ENCODE measurements around the gene CD99. TPM values are rescaled to one million over a fixed set of nuclear protein-coding genes. Genes with fewer than 3 reads are reported as not detected.

CD99 gene
- polyA plus RNA-seq, 1 of the 3 experiments (the other 2 are of a cell fraction), result 346 TPM

DNA sequence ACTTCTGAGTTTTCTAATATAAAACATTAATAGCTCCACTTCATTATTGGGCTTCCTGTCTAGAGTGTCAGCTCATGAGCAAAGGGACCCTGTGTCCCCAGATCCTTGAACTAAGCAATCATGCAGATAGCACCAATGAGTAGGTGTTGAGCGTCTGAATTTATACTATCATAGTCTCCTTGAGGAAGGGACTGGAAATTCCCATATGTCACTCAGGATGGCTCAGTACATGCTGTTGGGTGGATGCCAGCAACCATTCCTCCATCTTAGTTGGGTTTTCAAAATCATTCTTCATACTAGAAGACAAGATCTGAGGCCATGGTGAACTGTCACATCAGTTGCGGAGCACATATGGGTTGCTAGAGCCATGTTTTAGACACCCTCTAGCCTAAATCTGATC is 27.7 kb downstream of the CD99 start:
- POLR2A ChIA-PET, result no interaction called here
- no peaks in the 10 kb centered on the region for H3F3A ChIP-seq (replicated peaks; ENCODE audit: insufficient read depth)
- TF ChIP-seq SMC3 (IDR thresholded peaks at IDR 0.05; ENCODE audit: low read depth, low read length), result no peak
- no peak for TF ChIP-seq GATA2 (CRISPR knock-in tag; IDR thresholded peaks at IDR 0.05)
- TF ChIP-seq SIN3A (IDR thresholded peaks at IDR 0.05; ENCODE audit: borderline replicate concordance, low read depth, low read length), result no peak
- TF ChIP-seq, protein P1, sequence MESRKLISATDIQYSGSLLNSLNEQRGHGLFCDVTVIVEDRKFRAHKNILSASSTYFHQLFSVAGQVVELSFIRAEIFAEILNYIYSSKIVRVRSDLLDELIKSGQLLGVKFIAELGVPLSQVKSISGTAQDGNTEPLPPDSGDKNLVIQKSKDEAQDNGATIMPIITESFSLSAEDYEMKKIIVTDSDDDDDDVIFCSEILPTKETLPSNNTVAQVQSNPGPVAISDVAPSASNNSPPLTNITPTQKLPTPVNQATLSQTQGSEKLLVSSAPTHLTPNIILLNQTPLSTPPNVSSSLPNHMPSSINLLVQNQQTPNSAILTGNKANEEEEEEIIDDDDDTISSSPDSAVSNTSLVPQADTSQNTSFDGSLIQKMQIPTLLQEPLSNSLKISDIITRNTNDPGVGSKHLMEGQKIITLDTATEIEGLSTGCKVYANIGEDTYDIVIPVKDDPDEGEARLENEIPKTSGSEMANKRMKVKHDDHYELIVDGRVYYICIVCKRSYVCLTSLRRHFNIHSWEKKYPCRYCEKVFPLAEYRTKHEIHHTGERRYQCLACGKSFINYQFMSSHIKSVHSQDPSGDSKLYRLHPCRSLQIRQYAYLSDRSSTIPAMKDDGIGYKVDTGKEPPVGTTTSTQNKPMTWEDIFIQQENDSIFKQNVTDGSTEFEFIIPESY (IDR thresholded peaks at IDR 0.05; ENCODE audit: borderline replicate concordance, low read depth), result no peak
- TF ChIP-seq, protein P2, sequence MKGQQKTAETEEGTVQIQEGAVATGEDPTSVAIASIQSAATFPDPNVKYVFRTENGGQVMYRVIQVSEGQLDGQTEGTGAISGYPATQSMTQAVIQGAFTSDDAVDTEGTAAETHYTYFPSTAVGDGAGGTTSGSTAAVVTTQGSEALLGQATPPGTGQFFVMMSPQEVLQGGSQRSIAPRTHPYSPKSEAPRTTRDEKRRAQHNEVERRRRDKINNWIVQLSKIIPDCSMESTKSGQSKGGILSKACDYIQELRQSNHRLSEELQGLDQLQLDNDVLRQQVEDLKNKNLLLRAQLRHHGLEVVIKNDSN (IDR thresholded peaks at IDR 0.05; ENCODE audit: borderline replicate concordance, low read depth), result no peak
- no peak for TF ChIP-seq GABPA (IDR thresholded peaks at IDR 0.05; ENCODE audit: low read depth)
- TF ChIP-seq ELF1 (IDR thresholded peaks at IDR 0.05), result no peak
- TF ChIP-seq, protein P3, sequence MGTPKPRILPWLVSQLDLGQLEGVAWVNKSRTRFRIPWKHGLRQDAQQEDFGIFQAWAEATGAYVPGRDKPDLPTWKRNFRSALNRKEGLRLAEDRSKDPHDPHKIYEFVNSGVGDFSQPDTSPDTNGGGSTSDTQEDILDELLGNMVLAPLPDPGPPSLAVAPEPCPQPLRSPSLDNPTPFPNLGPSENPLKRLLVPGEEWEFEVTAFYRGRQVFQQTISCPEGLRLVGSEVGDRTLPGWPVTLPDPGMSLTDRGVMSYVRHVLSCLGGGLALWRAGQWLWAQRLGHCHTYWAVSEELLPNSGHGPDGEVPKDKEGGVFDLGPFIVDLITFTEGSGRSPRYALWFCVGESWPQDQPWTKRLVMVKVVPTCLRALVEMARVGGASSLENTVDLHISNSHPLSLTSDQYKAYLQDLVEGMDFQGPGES (IDR thresholded peaks at IDR 0.05; ENCODE audit: low read depth, low read length), result no peak
- no peak for TF ChIP-seq CHD2 (IDR thresholded peaks at IDR 0.05; ENCODE audit: low read length, partially characterized antibody)
- TF ChIP-seq, protein P4, sequence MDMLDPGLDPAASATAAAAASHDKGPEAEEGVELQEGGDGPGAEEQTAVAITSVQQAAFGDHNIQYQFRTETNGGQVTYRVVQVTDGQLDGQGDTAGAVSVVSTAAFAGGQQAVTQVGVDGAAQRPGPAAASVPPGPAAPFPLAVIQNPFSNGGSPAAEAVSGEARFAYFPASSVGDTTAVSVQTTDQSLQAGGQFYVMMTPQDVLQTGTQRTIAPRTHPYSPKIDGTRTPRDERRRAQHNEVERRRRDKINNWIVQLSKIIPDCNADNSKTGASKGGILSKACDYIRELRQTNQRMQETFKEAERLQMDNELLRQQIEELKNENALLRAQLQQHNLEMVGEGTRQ (IDR thresholded peaks at IDR 0.05; ENCODE audit: borderline replicate concordance, low read depth, low read length), result no peak
- no peak for TF ChIP-seq TEAD4 (IDR thresholded peaks at IDR 0.05; ENCODE audit: borderline replicate concordance, insufficient read depth)
- H3K9me3 ChIP-seq, result no peaks in the 10 kb centered on the region
- H3K27me3 ChIP-seq (ENCODE audit: insufficient read depth), result peaks cover 14% of the 10 kb centered on the region
- H3K9ac ChIP-seq, result no peak overlapping the region
- 0 out of 2 replicates have a peak, but pooled peaks cover 8% of the 10 kb centered on the region for H4K20me1 ChIP-seq (ENCODE audit: insufficient read depth)
- no peak overlapping the region for H2AFZ ChIP-seq (ENCODE audit: low read depth)
- H3K27ac ChIP-seq (ENCODE audit: low read depth in 2 of 2, low read length in 1 of 2), result no peak overlapping the region
- no peaks in the 10 kb centered on the region for H3K4me1 ChIP-seq (ENCODE audit: control insufficient read depth in 1 of 2, insufficient read depth in 2 of 2, low read depth in 1 of 2, low read length in 1 of 2)
- H3K36me3 ChIP-seq (replicated peaks in 1 of 2; ENCODE audit: control insufficient read depth in 1 of 2, insufficient read depth in 2 of 2, low read length in 1 of 2), result peaks cover 0 to 39% of the 10 kb centered on the region in 2 experiments
- CTCF ChIA-PET, result no interaction called here
- DNase-seq, result no peak
- no peaks in the 10 kb centered on the region for H3K9me2 ChIP-seq
- H3K4me3 ChIP-seq (ENCODE audit: low read depth in 2 of 2, low read length in 1 of 2), result no peak overlapping the region
- no peak overlapping the region for H3K4me2 ChIP-seq
- H3K79me2 ChIP-seq (ENCODE audit: insufficient read depth), result peaks cover 12% of the 10 kb centered on the region
- WGBS (ENCODE audit: low lambda C conversion rate), result 33% methylated on average over 2 of the region's 2 CpGs

DNA sequence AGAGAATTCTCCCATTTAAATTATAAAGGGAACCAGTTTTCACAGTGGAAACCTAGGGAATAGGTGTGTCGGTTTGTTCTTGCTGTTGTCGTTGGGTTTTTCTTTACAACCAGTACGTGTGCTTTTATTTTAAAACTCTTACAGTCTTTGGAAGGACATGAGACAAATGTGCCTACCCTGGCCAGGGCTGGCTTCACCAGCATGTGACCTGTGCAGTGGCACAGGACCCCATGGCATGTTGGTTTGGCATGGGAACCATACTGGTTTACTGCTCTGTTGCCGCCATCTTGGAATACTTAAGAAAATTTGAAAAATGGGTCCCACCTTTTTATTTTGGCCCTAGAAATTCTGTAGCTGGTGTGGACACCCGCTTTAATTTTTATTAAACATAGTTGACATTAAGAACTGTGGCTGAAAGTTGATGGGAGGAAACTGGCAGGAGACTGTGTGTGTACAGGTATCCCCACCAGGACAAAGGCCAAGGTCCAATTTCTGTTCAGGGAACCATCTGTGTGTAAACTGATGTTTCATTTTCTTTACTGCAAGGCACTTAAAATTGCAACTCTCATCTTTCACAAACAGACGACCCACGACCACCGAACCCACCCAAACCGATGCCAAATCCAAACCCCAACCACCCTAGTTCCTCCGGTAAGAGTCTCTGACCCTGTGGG is 28.8 kb downstream of the CD99 start:
- Histone ChIP-seq H4K20me1 (ENCODE audit: insufficient read depth) (0 out of 2 replicates have a peak, but pooled peaks cover 2% of the 10 kb centered on the region), H3K9ac (no peak overlapping the region), H3K4me3 (ENCODE audit: low read depth in 2 of 2, low read length in 1 of 2) (no peak overlapping the region), H3K36me3 (replicated peaks in 1 of 2; ENCODE audit: control insufficient read depth in 1 of 2, insufficient read depth in 2 of 2, low read length in 1 of 2) (peaks cover 0 to 35% of the 10 kb centered on the region in 2 experiments), H3K79me2 (ENCODE audit: insufficient read depth) (peaks cover 2% of the 10 kb centered on the region), H3K4me1 (ENCODE audit: control insufficient read depth in 1 of 2, insufficient read depth in 2 of 2, low read depth in 1 of 2, low read length in 1 of 2) (no peaks in the 10 kb centered on the region), H3K4me2 (no peak overlapping the region), H3K27me3 (ENCODE audit: insufficient read depth) (peaks cover 14% of the 10 kb centered on the region), H2AFZ (ENCODE audit: low read depth) (no peak overlapping the region), H3K27ac (ENCODE audit: low read depth in 2 of 2, low read length in 1 of 2) (no peak overlapping the region), H3K9me3 (no peaks in the 10 kb centered on the region), H3K9me2 (no peaks in the 10 kb centered on the region), H3F3A (replicated peaks; ENCODE audit: insufficient read depth) (no peaks in the 10 kb centered on the region)
- ChIA-PET CTCF (no interaction called here), POLR2A (no interaction called here)
- WGBS (ENCODE audit: low lambda C conversion rate), result 51% methylated on average over 10 of the region's 10 CpGs
- DNase-seq, result no peak
- no peak for TF ChIP-seq RFX5 (IDR thresholded peaks at IDR 0.05; ENCODE audit: low read length)
- no peak for TF ChIP-seq POLR2AphosphoS5 (IDR thresholded peaks at IDR 0.05; ENCODE audit: low read depth, low read length)
- TF ChIP-seq RAD21 (IDR thresholded peaks at IDR 0.05; ENCODE audit: low read length), result no peak
- TF ChIP-seq, protein P4 (IDR thresholded peaks at IDR 0.05; ENCODE audit: borderline replicate concordance, low read depth, low read length), result no peak
- no peak for TF ChIP-seq RCOR1 (IDR thresholded peaks at IDR 0.05; ENCODE audit: low read length)
- TF ChIP-seq EP300 (IDR thresholded peaks at IDR 0.05; ENCODE audit: borderline replicate concordance in 1 of 2, low read depth in 1 of 2, low read length in 1 of 2), result no peak
- no peak for TF ChIP-seq FOXJ3 (CRISPR knock-in tag; IDR thresholded peaks at IDR 0.05)
